Peyer's patch (tissue), 4 donors: ENCODE results near the gene PLA2G2F. TPM values are rescaled to one million over a fixed set of nuclear protein-coding genes. Genes with fewer than 3 reads are reported as not detected.
A peak's percentile ranks its signal among the peaks of the same experiment; 100 is the strongest.

Experiments
- DNase-seq, 3 donors: peaks; one replicate each; pipeline ENCODE4 v3.0.0-alpha.2; 2017 to 2019
- H3K27ac ChIP-seq, 4 donors: fragments of 200-600 bp; sonication (generic); one replicate each; pipeline ENCODE4 v1.5.1; 2016 to 2019
- H3K27me3 ChIP-seq, 2 donors: fragments of 200-600 bp; sonication (generic); one replicate each; pipeline ENCODE4 v1.5.1; 2019
- H3K36me3 ChIP-seq, 3 donors: fragments of 200-600 bp; sonication (generic); one replicate each; pipeline ENCODE4 v1.5.1; 2016 to 2019
- H3K4me1 ChIP-seq, 4 donors: fragments of 200-600 bp; sonication (generic); one replicate each; pipeline ENCODE4 v1.5.1; 2016 to 2019
- H3K4me3 ChIP-seq, 4 donors: fragments of 200-600 bp; sonication (generic); 1 replicate in 3 of 4; 2 replicates in 1 of 4; pipeline ENCODE4 v1.5.1; 2016 to 2019; ENCODE audit warnings: mild to moderate bottlenecking in 1 of 4
- H3K9me3 ChIP-seq, 4 donors: fragments of 200-600 bp; sonication (generic); one replicate each; pipeline ENCODE4 v1.5.1; 2016 to 2019; ENCODE audit warnings: mild to moderate bottlenecking in 1 of 4
- CTCF ChIP-seq, 6 experiments: fragments of 450-650 bp in 4 of 6; fragments of 200-600 bp in 2 of 6; sonication (generic) in 1 of 6; IDR thresholded peaks; one replicate each; pipeline ENCODE4 v1.5.1; 2017 to 2019; ENCODE audit warnings: antibody characterized with exemption in 6 of 6, mild to moderate bottlenecking in 3 of 6, moderate library complexity in 1 of 6
- POLR2A ChIP-seq, 2 donors: fragments of 450-650 bp; IDR thresholded peaks; one replicate each; pipeline ENCODE4 v1.5.1; 2017; ENCODE audit warnings: antibody characterized with exemption in 2 of 2, mild to moderate bottlenecking in 2 of 2, moderate library complexity in 2 of 2
- total RNA-seq, 4 donors: library from RNA; depleted of rRNA; stranded (reverse); fragments of >200 nt; gene quantifications; one replicate each; pipeline ENCODE4 v1.1.0, GENCODE V29; 2016

Gene PLA2G2F
- total RNA-seq, 4 donors from 2014 or later, result 0.27 to 0.35 TPM; not detected in 2

GRCh38 chr1:20178634-20179370 is 39.7 kb downstream of the PLA2G2F start:
- DNase-seq, result no peak
- H3K27ac ChIP-seq, result peak overlapping the region in 1 of 4 donors; percentile 55
- H3K9me3 ChIP-seq, result no peaks in the 10 kb centered on the region
- TF ChIP-seq POLR2A (IDR thresholded peaks at IDR 0.05) (no peak), CTCF (IDR thresholded peaks at IDR 0.05) (no peak)
- peaks cover 0 to 6% (median 0%) of the 10 kb centered on the region in 4 donors for H3K4me1 ChIP-seq
- no peaks in the 10 kb centered on the region for H3K27me3 ChIP-seq
- H3K4me3 ChIP-seq, result no peak overlapping the region
- no peaks in the 10 kb centered on the region for H3K36me3 ChIP-seq

GRCh38 chr1:20179371-20180128 is 40.4 kb downstream of the PLA2G2F start:
- DNase-seq, result no peak
- Histone ChIP-seq H3K4me1 (peaks cover 0 to 6% (median 0%) of the 10 kb centered on the region in 4 donors), H3K9me3 (no peaks in the 10 kb centered on the region), H3K36me3 (no peaks in the 10 kb centered on the region), H3K27ac (peak overlapping the region in 1 of 4 donors; percentile 55), H3K4me3 (no peak overlapping the region), H3K27me3 (no peaks in the 10 kb centered on the region)
- TF ChIP-seq CTCF (IDR thresholded peaks at IDR 0.05) (no peak), POLR2A (IDR thresholded peaks at IDR 0.05) (no peak)

GRCh38 chr1:20180129-20180843 is 41.2 kb downstream of the PLA2G2F start:
- TF ChIP-seq CTCF (IDR thresholded peaks at IDR 0.05), result no peak
- TF ChIP-seq POLR2A (IDR thresholded peaks at IDR 0.05), result no peak
- Histone ChIP-seq H3K27me3 (no peaks in the 10 kb centered on the region), H3K36me3 (no peaks in the 10 kb centered on the region), H3K9me3 (no peaks in the 10 kb centered on the region), H3K4me1 (peaks cover 0 to 6% (median 0%) of the 10 kb centered on the region in 4 donors), H3K27ac (no peak overlapping the region), H3K4me3 (no peak overlapping the region)
- no peak for DNase-seq

- peaks cover 0 to 9% (median under 1%) of the 10 kb centered on the region in 4 donors for H3K4me1 ChIP-seq
- no peaks in the 10 kb centered on the region for H3K36me3 ChIP-seq
- no peak for DNase-seq
- no peak overlapping the region for H3K4me3 ChIP-seq
- no peak overlapping the region for H3K27ac ChIP-seq
- H3K27me3 ChIP-seq, result no peaks in the 10 kb centered on the region
- no peaks in the 10 kb centered on the region for H3K9me3 ChIP-seq
- TF ChIP-seq CTCF (IDR thresholded peaks at IDR 0.05), result no peak
- TF ChIP-seq POLR2A (IDR thresholded peaks at IDR 0.05), result no peak
Observed at GRCh38 chr1:20180844-20181207, 41.7 kb downstream of the PLA2G2F start.

GRCh38 chr1:20182415-20182814 is 43.3 kb downstream of the PLA2G2F start:
- Histone ChIP-seq H3K4me3 (no peak overlapping the region), H3K27ac (no peak overlapping the region), H3K9me3 (no peaks in the 10 kb centered on the region), H3K27me3 (no peaks in the 10 kb centered on the region), H3K4me1 (peaks cover 0 to 25% (median 5%) of the 10 kb centered on the region in 4 donors), H3K36me3 (no peaks in the 10 kb centered on the region)
- DNase-seq, result no peak
- no peak for TF ChIP-seq CTCF (IDR thresholded peaks at IDR 0.05)
